K562 (cell line): ENCODE results near the gene FMO3. TPM values are rescaled to one million over a fixed set of nuclear protein-coding genes. Genes with fewer than 3 reads are reported as not detected.

Source experiments
- ATAC-seq: fragments of 200-7000 bp; cut with Tn5 transposase; 3 replicates; pipeline ENCODE4 v1.9.1; 2020; ENCODE audit warnings: moderate library complexity
- BruUV-seq: library from RNA; stranded (reverse); fragments of 400-500 nt; replicated peaks from 2 replicates; lab custom pipeline; 2021; lab: Mats Ljungman, UMichigan
- CTCF ChIA-PET: fragments of 300-600 bp; formaldehyde crosslinking; extraction: SDS; loops from one replicate; lab custom pipeline; 2021; ENCODE audit warnings: low intra/inter-chr PET ratio; lab: Yijun Ruan, JAX
- POLR2A ChIA-PET: fragments of 300-600, 350-650 bp; sonication (Branson Sonifier 250); formaldehyde crosslinking; extraction: SDS; loops from one replicate; lab custom pipeline; 2021; ENCODE audit warnings: antibody characterized with exemption, inconsistent platforms; lab: Yijun Ruan, JAX
- DNase-seq, 4 experiments: peaks; one replicate each; pipeline versions ENCODE4 v3.0.0 to v3.0.0-alpha.2; 2011 to 2018; ENCODE audit warnings: low spot score in 3 of 4, mixed read lengths in 3 of 4; ENCODE audit errors: extremely low read depth in 1 of 4
- FAIRE-seq: peaks from 2 replicates; lab custom pipeline; 2011; peaks lifted over from hg19 to GRCh38; lab: Jason Lieb, UNC
- H2AFZ ChIP-seq: 2 replicates; pipeline ENCODE4 v1.6.0; 2011; ENCODE audit warnings: low read depth, low read length, control low read depth, inconsistent platforms
- H3K27ac ChIP-seq: fragments of 200-600 bp; 3 replicates; pipeline ENCODE4 v1.8.0; 2011; ENCODE audit warnings: low read depth, mild to moderate bottlenecking, control low read depth, inconsistent platforms, low read length, moderate library complexity, mixed read lengths; ENCODE audit errors: extremely low read depth
- H3K27me3 ChIP-seq, 2 experiments: fragments of 300-600 bp in 1 of 2; 2 replicates in 1 of 2; 3 replicates in 1 of 2; pipeline versions ENCODE4 v1.6.0 to v1.8.0; 2011; ENCODE audit warnings: inconsistent platforms in 2 of 2, low read length in 2 of 2, mild to moderate bottlenecking in 1 of 2, mixed read lengths in 1 of 2, moderate library complexity in 1 of 2; ENCODE audit not compliant: control insufficient read depth in 2 of 2, insufficient read depth in 2 of 2
- H3K36me3 ChIP-seq: fragments of 300-600 bp; 3 replicates; pipeline ENCODE4 v1.8.0; 2011; ENCODE audit warnings: mild to moderate bottlenecking, low read length, inconsistent platforms; ENCODE audit not compliant: control insufficient read depth, insufficient read depth
- H3K4me1 ChIP-seq, 2 experiments: fragments of 200-600 bp in 1 of 2; replicated peaks in 1 of 2; 2 replicates in 1 of 2; 3 replicates in 1 of 2; pipeline versions ENCODE4 v1.5.1 to v1.8.0; 2011; ENCODE audit warnings: inconsistent platforms in 2 of 2, low read length in 2 of 2, mild to moderate bottlenecking in 1 of 2, mixed read lengths in 1 of 2, moderate library complexity in 1 of 2; ENCODE audit not compliant: control insufficient read depth in 2 of 2, insufficient read depth in 2 of 2
- H3K4me2 ChIP-seq: 2 replicates; pipeline ENCODE4 v1.6.1; 2011; ENCODE audit warnings: low read length, control low read depth, inconsistent platforms, mixed read lengths; ENCODE audit not compliant: insufficient read depth
- H3K4me3 ChIP-seq: fragments of 200-600 bp; sonication (generic), shearing (Covaris generic); 2 replicates; pipeline ENCODE4 v1.5.1; 2016; ENCODE audit warnings: control low read depth, inconsistent platforms
- H3K79me2 ChIP-seq: fragments of 200-600 bp; 3 replicates; pipeline ENCODE4 v1.8.0; 2011; ENCODE audit warnings: low read length, inconsistent platforms; ENCODE audit not compliant: control insufficient read depth, insufficient read depth
- H3K9ac ChIP-seq, 2 experiments: 2 replicates each; pipeline versions ENCODE4 v1.6.0 to v1.6.1; 2011; ENCODE audit warnings: low read depth in 2 of 2, low read length in 2 of 2, control low read depth in 1 of 2, inconsistent platforms in 1 of 2, mild to moderate bottlenecking in 1 of 2, mixed read lengths in 1 of 2; ENCODE audit not compliant: insufficient read depth in 1 of 2
- H3K9me1 ChIP-seq: one replicate; pipeline ENCODE4 v1.6.0; 2011; ENCODE audit warnings: inconsistent platforms, mild to moderate bottlenecking, low read length, moderate library complexity; ENCODE audit not compliant: control insufficient read depth, insufficient read depth
- H3K9me3 ChIP-seq: replicated peaks from 2 replicates; pipeline ENCODE4 v1.5.1; 2011; ENCODE audit warnings: low read depth, low read length, inconsistent platforms; ENCODE audit not compliant: control insufficient read depth, insufficient read depth
- H4K20me1 ChIP-seq: replicated peaks from 2 replicates; pipeline ENCODE4 v1.6.1; 2011; ENCODE audit warnings: low read length, inconsistent platforms, mixed read lengths; ENCODE audit not compliant: control insufficient read depth, insufficient read depth
- BCL6 ChIP-seq: fragments of 250-450 bp; sonication (Bioruptor Pico); IDR thresholded peaks from 2 replicates; pipeline ENCODE4 v1.4.0; 2020
- CLOCK ChIP-seq: fragments of 250-450 bp; sonication (Bioruptor Pico); IDR thresholded peaks from 2 replicates; pipeline ENCODE4 v1.4.0; 2020; ENCODE audit warnings: mild to moderate bottlenecking, moderate library complexity, borderline replicate concordance
- HMG20B ChIP-seq: fragments of 250-450 bp; sonication (Bioruptor Pico); IDR thresholded peaks from 2 replicates; pipeline ENCODE4 v1.5.0; 2021; ENCODE audit warnings: mild to moderate bottlenecking
- KDM1A ChIP-seq, 2 experiments: fragments of 450-650 bp; IDR thresholded peaks; 2 replicates each; pipeline ENCODE4 v1.6.1; 2016; ENCODE audit warnings: mild to moderate bottlenecking in 2 of 2
- LARP7 ChIP-seq: fragments of 450-650 bp; IDR thresholded peaks from 2 replicates; pipeline ENCODE4 v1.6.1; 2016
- PCBP2 ChIP-seq: fragments of 200-400 bp; formaldehyde crosslinking; IDR thresholded peaks from 2 replicates; pipeline ENCODE4 v1.6.1; 2018; ENCODE audit warnings: low read length, low read depth, mild to moderate bottlenecking, moderate library complexity; ENCODE audit not compliant: poor library complexity, severe bottlenecking
- POU5F1 ChIP-seq: fragments of 150-350 bp; IDR thresholded peaks from 2 replicates; pipeline ENCODE4 v1.6.1; 2014; ENCODE audit warnings: borderline replicate concordance, low read length, low read depth, mild to moderate bottlenecking; ENCODE audit not compliant: partially characterized antibody
- RBM22 ChIP-seq: fragments of 200-400 bp; formaldehyde crosslinking; IDR thresholded peaks from 2 replicates; pipeline ENCODE4 v1.6.1; 2018; ENCODE audit warnings: low read length, low read depth; ENCODE audit not compliant: poor library complexity, severe bottlenecking
- ZNF282 ChIP-seq: sonication (generic); formaldehyde crosslinking; IDR thresholded peaks from 2 replicates; pipeline ENCODE4 v1.8.1; 2023; ENCODE audit warnings: missing genetic modification reagents
- ZNF384 ChIP-seq: IDR thresholded peaks from 2 replicates; pipeline ENCODE4 v1.6.1; 2012; ENCODE audit warnings: low read depth, low read length, improper control_type of control experiment
- ZNF583 ChIP-seq: fragments of 250-450 bp; sonication (Bioruptor Pico); IDR thresholded peaks from 2 replicates; pipeline ENCODE4 v1.4.0; 2020
- ZNF609 ChIP-seq: sonication (generic); formaldehyde crosslinking; IDR thresholded peaks from 2 replicates; pipeline ENCODE4 v1.8.1; 2023; ENCODE audit warnings: missing genetic modification reagents, mild to moderate bottlenecking, borderline replicate concordance
- WGBS: fragments of 100-300 bp; shearing (Covaris generic); methylation state at CpG from one replicate; pipeline ENCODE4 v1.1.6; 2016; ENCODE audit warnings: low coverage, mixed read lengths; ENCODE audit not compliant: insufficient coverage; ENCODE audit errors: missing lambda C conversion rate; 5-methylcytosine and 5-hydroxymethylcytosine counted together
- in situ Hi-C: fragments of 300-500 bp; cut with MboI; formaldehyde crosslinking; loops from 4 replicates; pipeline ENCODE4 v1.15.0; 2018; ENCODE audit warnings: inconsistent platforms, mixed read lengths
- intact Hi-C: fragments of 100-400 bp; cut with micrococcal nuclease; formaldehyde crosslinking; loops from 2 replicates; pipeline ENCODE4 v1.14.2; 2022
- polyA plus RNA-seq, 8 experiments: library from polyadenylated mRNA; depleted of rRNA in 4 of 8; stranded (reverse) in 5 of 8; unstranded in 3 of 8; fragments of >200 nt; fragmentation: Nextera tagmentation in 2 of 8; fragmentation: Illumina TruSeq in 1 of 8; extraction: Ambion mirVana in 2 of 8; extraction: Trizol in 1 of 8; gene quantifications; 2 replicates each; pipeline versions ENCODE4 v1.2.1 to v1.2.3, GENCODE V29; 2011 to 2014; ENCODE audit warnings: inconsistent platforms in 1 of 8, missing spikeins in 1 of 8
- total RNA-seq, 7 experiments: library from RNA; depleted of rRNA in 6 of 7; stranded (reverse); fragments of >200 nt in 6 of 7; fragmentation: Illumina TruSeq in 2 of 7; extraction: Trizol in 2 of 7; gene quantifications; 2 replicates each; pipeline versions ENCODE4 v1.2.1 to v1.2.3, GENCODE V29; 2011 to 2021; ENCODE audit warnings: low replicate concordance in 1 of 7

FMO3 gene
- total and polyA plus RNA-seq, 9 of the 15 experiments (the other 6 are each of a cell fraction or from before 2014, with no cell fraction given): not detected

DNA sequence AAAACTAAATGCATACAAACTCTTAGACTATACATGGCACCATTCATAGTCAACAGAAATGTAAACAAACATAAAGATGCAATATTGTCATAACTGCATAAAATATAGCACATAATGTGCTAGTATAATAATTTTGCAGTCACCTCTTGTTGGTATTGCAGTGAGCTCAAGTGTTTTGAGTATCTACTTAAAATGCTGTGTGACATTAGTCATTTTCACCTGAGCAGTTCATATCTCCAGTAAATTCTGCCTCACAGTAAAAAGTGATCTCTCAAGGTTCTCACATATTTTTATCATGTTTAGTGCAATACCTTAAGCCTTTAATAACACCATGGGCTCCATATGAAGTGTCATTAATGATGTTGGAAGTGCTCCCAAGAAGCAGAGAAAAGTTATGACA is 64.8 kb downstream of the FMO3 start (continued):
- TF ChIP-seq ZNF583 (CRISPR knock-in tag) (no peak), ZNF609 (no peak), RBM22 (no peak), LARP7 (no peak), BCL6 (CRISPR knock-in tag) (no peak)

- DNase-seq: no peak
- Histone ChIP-seq H3K9me1 (no peaks in the 10 kb centered on the region), H2AFZ (no peak overlapping the region), H3K36me3 (no peaks in the 10 kb centered on the region), H3K9me3 (no peaks in the 10 kb centered on the region; the same call in 1 of the 2 replicates), H3K4me1 (no peaks in the 10 kb centered on the region), H3K27ac (no peak overlapping the region), H3K4me2 (no peak overlapping the region), H3K79me2 (no peaks in the 10 kb centered on the region), H3K9ac (no peak overlapping the region), H4K20me1 (no peaks in the 10 kb centered on the region), H3K4me3 (no peak overlapping the region), H3K27me3 (no peaks in the 10 kb centered on the region)
- ChIA-PET CTCF (no interaction called here), POLR2A (no interaction called here)
- ATAC-seq: no peak
- no peak for FAIRE-seq
- 0% methylated on average over 5 of the region's 5 CpGs for WGBS
- in situ Hi-C loops: no loop called here
- no peak for TF ChIP-seq HMG20B (CRISPR knock-in tag)
- TF ChIP-seq CLOCK (CRISPR knock-in tag): no peak
- TF ChIP-seq KDM1A (IDR thresholded peaks at IDR 0.05): no peak
- TF ChIP-seq ZNF384: no peak
- TF ChIP-seq POU5F1: no peak
- TF ChIP-seq PCBP2: no peak
- TF ChIP-seq ZNF282: no peak
- no TSS peak for BruUV-seq
- intact Hi-C loops: no loop called here
Observed at GRCh38 chr1:171158096-171158495, 67.4 kb downstream of the FMO3 start.
